Ovary (tissue), 9 donors: Measurements from ENCODE around the gene TES. TPM values are rescaled to one million over a fixed set of nuclear protein-coding genes. Genes with fewer than 3 reads are reported as not detected.

Experiments
- DNase-seq, 5 donors: peaks; one replicate each; pipeline ENCODE4 v3.0.0-alpha.2; 2019 to 2020
- H3K27ac ChIP-seq, 2 donors: fragments of 200-600 bp; one replicate each; pipeline versions ENCODE4 v1.5.1 to v1.8.0; 2019 to 2022
- H3K27me3 ChIP-seq: fragments of 200-600 bp; one replicate; pipeline ENCODE4 v1.8.0; 2022
- H3K36me3 ChIP-seq: fragments of 200-600 bp; sonication (generic); one replicate; pipeline ENCODE4 v1.5.1; 2019
- H3K4me1 ChIP-seq: one replicate; pipeline ENCODE4 v1.8.1; 2013; ENCODE audit warnings: mild to moderate bottlenecking, moderate library complexity; ENCODE audit not compliant: insufficient read depth
- H3K4me3 ChIP-seq: fragments of 200-600 bp; sonication (generic); one replicate; pipeline ENCODE4 v1.5.1; 2017
- H3K9me3 ChIP-seq, 2 donors: fragments of 200-600 bp in 1 of 2; sonication (generic) in 1 of 2; one replicate each; pipeline versions ENCODE4 v1.5.1 to v1.8.1; 2013 to 2019; ENCODE audit warnings: mild to moderate bottlenecking in 1 of 2, moderate library complexity in 1 of 2
- CTCF ChIP-seq, 3 donors: fragments of 450-650 bp in 2 of 3; fragments of 200-600 bp in 1 of 3; IDR thresholded peaks; one replicate each; pipeline versions ENCODE4 v1.5.1 to v1.8.0; 2016 to 2022; ENCODE audit warnings: antibody characterized with exemption in 3 of 3, mild to moderate bottlenecking in 1 of 3
- EP300 ChIP-seq: sonication (generic); formaldehyde crosslinking; IDR thresholded peaks from one replicate; pipeline ENCODE4 v1.6.1; 2017; ENCODE audit warnings: antibody characterized with exemption
- POLR2A ChIP-seq: fragments of 450-650 bp; IDR thresholded peaks from one replicate; pipeline ENCODE4 v1.6.1; 2017; ENCODE audit warnings: antibody characterized with exemption, mild to moderate bottlenecking, moderate library complexity
- WGBS, 3 donors: extraction: QIAGEN DNeasy Blood & Tissue Kit in 1 of 3; methylation state at CpG; one replicate each; pipeline versions ENCODE4 v1.1.5 to v1.1.7; 2013 to 2017; 5-methylcytosine and 5-hydroxymethylcytosine counted together
- intact Hi-C, 4 donors: fragments of 100-400 bp; cut with DNase I; formaldehyde crosslinking; loops; one replicate each; pipeline versions ENCODE4 v1.11.0 to v1.15.1; 2022 to 2023
- polyA plus RNA-seq, 2 donors: library from polyadenylated mRNA; stranded (reverse); fragments of 200-250 nt in 1 of 2; fragments of 350-450 nt in 1 of 2; fragmentation: Illumina TruSeq in 1 of 2; extraction: RNeasy Lipid Tissue Mini Kit (QIAGEN cat#74804) in 1 of 2; gene quantifications; one replicate each; pipeline ENCODE4 v1.2.3, GENCODE V29; 2013 to 2014
- total RNA-seq, 7 donors: library from RNA; depleted of rRNA in 2 of 7; stranded (reverse); fragments of >200 nt in 2 of 7; fragmentation: NEBNext Ultra II Directional in 3 of 7; extraction: Animal tissue kit (Norgen Biotek cat#: 25700) in 3 of 7; gene quantifications; one replicate each; pipeline versions ENCODE4 v1.1.0 to v1.2.4, GENCODE V29; 2016 to 2023
- donor health status: DM: no; HTN: no; CAD: no; lungs with moderate emphysema.
- donor health status: DM: no; HTN: no; CAD: no.
- donor health status: Bipolar disorder and iron deficiency.
- donor health status: DM: yes; HTN: yes; CAD: no.
- donor health status: DM: no; HTN: no; CAD: no.
- donor health status: DM: yes; HTN: yes; CAD: no.

TES gene
- total and polyA plus RNA-seq, 9 donors, result 6.0 to 65.0 (median 11.1) TPM

- no peak overlapping the region for H3K27ac ChIP-seq
- 88 to 91% (median 90%) methylated on average over 3 of the region's 3 CpGs for WGBS, 3 donors
- TF ChIP-seq EP300 (no peak), CTCF (IDR thresholded peaks at IDR 0.05) (no peak), POLR2A (no peak)
- no peaks in the 10 kb centered on the region for H3K4me1 ChIP-seq
- H3K36me3 ChIP-seq, result no peaks in the 10 kb centered on the region
- H3K9me3 ChIP-seq, result no peaks in the 10 kb centered on the region
- no peak for DNase-seq
- H3K4me3 ChIP-seq, result no peak overlapping the region
- H3K27me3 ChIP-seq, result no peaks in the 10 kb centered on the region
- intact Hi-C loops, result loop anchor here in 2 of 4 donors (10.0 kb wide), 1 partner anchor 555 kb away; no protein-coding TSS in a partner anchor
Measured at GRCh38 chr7:116249969-116250553, 39.7 kb downstream of the TES start.

- 93 to 97% (median 94%) methylated on average over 5 of the region's 5 CpGs for WGBS, 3 donors
- Histone ChIP-seq H3K27me3 (no peaks in the 10 kb centered on the region), H3K27ac (no peak overlapping the region), H3K4me1 (no peaks in the 10 kb centered on the region), H3K4me3 (no peak overlapping the region), H3K36me3 (no peaks in the 10 kb centered on the region), H3K9me3 (no peaks in the 10 kb centered on the region)
- TF ChIP-seq POLR2A (no peak), EP300 (no peak), CTCF (IDR thresholded peaks at IDR 0.05) (no peak)
- intact Hi-C loops, result loop anchor here in 2 of 4 donors (10.0 kb wide), 1 partner anchor 553 kb away; no protein-coding TSS in a partner anchor
- DNase-seq, result no peak
Measured at GRCh38 chr7:116251675-116252074, 41.3 kb downstream of the TES start.

- Histone ChIP-seq H3K4me3 (no peak overlapping the region), H3K27me3 (no peaks in the 10 kb centered on the region), H3K9me3 (no peaks in the 10 kb centered on the region), H3K27ac (no peak overlapping the region), H3K36me3 (no peaks in the 10 kb centered on the region), H3K4me1 (no peaks in the 10 kb centered on the region)
- TF ChIP-seq CTCF (IDR thresholded peaks at IDR 0.05) (no peak), EP300 (no peak), POLR2A (no peak)
- DNase-seq, result no peak
- intact Hi-C loops, result loop anchor here in 2 of 4 donors (10.0 kb wide), 1 partner anchor 553 kb away; no protein-coding TSS in a partner anchor
- WGBS, 3 donors, result 84 to 89% (median 84%) methylated on average over 3 of the region's 3 CpGs
Measured at GRCh38 chr7:116252249-116252648, 41.9 kb downstream of the TES start.

- H3K9me3 ChIP-seq, result no peaks in the 10 kb centered on the region
- no peaks in the 10 kb centered on the region for H3K36me3 ChIP-seq
- H3K27ac ChIP-seq, result no peak overlapping the region
- intact Hi-C loops, result loop anchor here in 3 of 4 donors (5.0 to 10.0 kb wide), 2 partner anchors 548 to 555 kb away; no protein-coding TSS in a partner anchor
- no peak overlapping the region for H3K4me3 ChIP-seq
- 81 to 90% (median 83%) methylated on average over 3 of the region's 3 CpGs for WGBS, 3 donors
- H3K27me3 ChIP-seq, result no peaks in the 10 kb centered on the region
- no peak for TF ChIP-seq POLR2A
- no peak for TF ChIP-seq EP300
- no peak for TF ChIP-seq CTCF (IDR thresholded peaks at IDR 0.05)
- DNase-seq, result no peak
- no peaks in the 10 kb centered on the region for H3K4me1 ChIP-seq
Measured at GRCh38 chr7:116257156-116257555, 46.8 kb downstream of the TES start.
